ENCODE measurements around the gene BAIAP2L2. TPM values are rescaled to one million over a fixed set of nuclear protein-coding genes. Genes with fewer than 3 reads are reported as not detected.

BAIAP2L2 gene
- total and polyA plus RNA-seq, 2 donors (not counting 3 experiments of a cell fraction or from before 2014, with no cell fraction given): 0.20 to 0.35 TPM

DNA sequence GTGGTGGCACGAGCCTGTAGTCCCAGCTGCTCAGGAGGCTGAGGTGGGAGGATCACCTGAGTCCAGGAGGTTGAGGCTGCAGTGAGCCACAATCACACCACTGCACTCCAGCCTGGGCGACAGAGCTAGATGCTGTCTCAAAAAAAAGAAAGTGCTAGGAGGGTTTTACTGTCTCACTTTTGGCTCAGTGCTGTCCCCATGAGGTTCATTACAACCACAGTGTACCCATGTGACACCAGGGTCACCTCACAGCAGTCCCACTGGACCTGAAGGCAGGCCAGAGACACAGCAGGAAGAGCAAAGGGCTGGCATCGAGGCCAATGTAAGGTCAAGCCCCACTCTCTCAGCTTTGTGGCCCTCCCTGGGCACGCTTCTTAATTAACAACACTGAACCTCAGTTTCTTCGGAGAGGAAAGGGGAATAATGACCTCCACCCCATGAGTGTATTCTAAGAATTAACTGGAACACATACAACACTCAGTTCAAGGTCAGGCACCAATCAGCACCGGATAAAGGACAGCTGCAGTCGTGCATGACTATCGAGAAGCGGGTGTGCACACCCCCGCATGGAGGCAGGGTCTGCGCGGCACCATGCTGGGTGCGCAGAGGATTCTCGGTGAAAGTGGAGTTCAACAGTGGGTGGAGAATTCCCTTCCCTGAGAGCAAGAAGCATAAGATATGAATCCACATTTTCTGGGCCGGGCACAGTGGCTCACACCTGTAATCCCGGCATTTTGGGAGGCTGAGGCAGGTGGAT, 30.9 kb upstream of the BAIAP2L2 start:
- ChIA-PET CTCF (interaction anchor here (1.2 to 1.5 kb wide), 2 partner anchors 27 to 90 kb away, joined by 3 to 7 read pairs; no protein-coding TSS in a partner anchor), POLR2A (no interaction called here)
- Histone ChIP-seq H3K9me1 (replicated peaks; ENCODE audit: control insufficient read depth, extremely low read depth, insufficient read depth, low read length) (no peaks in the 10 kb centered on the region), H3K4me3 (replicated peaks in 1 of 3; ENCODE audit: insufficient read depth in 1 of 3, low read depth in 1 of 3, low read length in 3 of 3) (no peak overlapping the region), H3K4me1 (ENCODE audit: control insufficient read depth, extremely low read depth, insufficient read depth, low read length) (peaks cover 4% of the 10 kb centered on the region), H3K27me3 (ENCODE audit: control insufficient read depth in 2 of 2, insufficient read depth in 2 of 2, low read length in 2 of 2) (no peaks in the 10 kb centered on the region), H3K27ac (ENCODE audit: insufficient read depth, low read depth, low read length) (no peak overlapping the region), H3K36me3 (ENCODE audit: control insufficient read depth in 2 of 2, extremely low read depth in 1 of 2, insufficient read depth in 2 of 2, low read length in 2 of 2) (no peaks in the 10 kb centered on the region), H3K79me2 (ENCODE audit: control insufficient read depth, insufficient read depth, low read length) (no peaks in the 10 kb centered on the region), H4K20me1 (replicated peaks; ENCODE audit: control insufficient read depth, extremely low read depth, insufficient read depth, low read length) (no peaks in the 10 kb centered on the region), H2AFZ (ENCODE audit: low read depth, low read length) (no peak overlapping the region), H3K9me3 (replicated peaks; ENCODE audit: control insufficient read depth, insufficient read depth, low read length) (no peaks in the 10 kb centered on the region), H3K9ac (replicated peaks; ENCODE audit: extremely low read depth, insufficient read depth, low read length) (no peak overlapping the region), H3K4me2 (ENCODE audit: insufficient read depth, low read length) (no peak overlapping the region)
- DNase-seq (ENCODE audit: low read depth, low spot score) (no peak), FAIRE-seq (no peak)
- intact Hi-C loops (cut with micrococcal nuclease) (no loop called here), dilution Hi-C loops (cut with MboI; ENCODE audit: extremely low pct_ligation_motif_present, low sequenced_read_pairs) (no loop called here)
- no TSS peak for BruUV-seq (replicated peaks)
- TF ChIP-seq POLR2AphosphoS5 (IDR thresholded peaks at IDR 0.05; ENCODE audit: insufficient read depth, low read depth, low read length) (no peak), MYC (IDR thresholded peaks at IDR 0.05; ENCODE audit: low read depth, low read length) (no peak), FOS (IDR thresholded peaks at IDR 0.05; ENCODE audit: borderline replicate concordance, insufficient read depth, low read length) (no peak), GATA2 (IDR thresholded peaks at IDR 0.05; ENCODE audit: insufficient read depth, insufficient read length, low read depth, low read length) (no peak), EZH2 (IDR thresholded peaks at IDR 0.05; ENCODE audit: borderline replicate concordance, low read depth, low read length, severe bottlenecking) (no peak), JUN (IDR thresholded peaks at IDR 0.05; ENCODE audit: borderline replicate concordance, insufficient read depth, insufficient read length, low read depth) (no peak), POLR2A (IDR thresholded peaks at IDR 0.05; ENCODE audit: low read depth, low read length) (no peak)
- TF ChIP-seq, protein P1, sequence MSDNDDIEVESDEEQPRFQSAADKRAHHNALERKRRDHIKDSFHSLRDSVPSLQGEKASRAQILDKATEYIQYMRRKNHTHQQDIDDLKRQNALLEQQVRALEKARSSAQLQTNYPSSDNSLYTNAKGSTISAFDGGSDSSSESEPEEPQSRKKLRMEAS (IDR thresholded peaks at IDR 0.05; ENCODE audit: insufficient read depth, insufficient read length): no peak
- TF ChIP-seq, protein P2, sequence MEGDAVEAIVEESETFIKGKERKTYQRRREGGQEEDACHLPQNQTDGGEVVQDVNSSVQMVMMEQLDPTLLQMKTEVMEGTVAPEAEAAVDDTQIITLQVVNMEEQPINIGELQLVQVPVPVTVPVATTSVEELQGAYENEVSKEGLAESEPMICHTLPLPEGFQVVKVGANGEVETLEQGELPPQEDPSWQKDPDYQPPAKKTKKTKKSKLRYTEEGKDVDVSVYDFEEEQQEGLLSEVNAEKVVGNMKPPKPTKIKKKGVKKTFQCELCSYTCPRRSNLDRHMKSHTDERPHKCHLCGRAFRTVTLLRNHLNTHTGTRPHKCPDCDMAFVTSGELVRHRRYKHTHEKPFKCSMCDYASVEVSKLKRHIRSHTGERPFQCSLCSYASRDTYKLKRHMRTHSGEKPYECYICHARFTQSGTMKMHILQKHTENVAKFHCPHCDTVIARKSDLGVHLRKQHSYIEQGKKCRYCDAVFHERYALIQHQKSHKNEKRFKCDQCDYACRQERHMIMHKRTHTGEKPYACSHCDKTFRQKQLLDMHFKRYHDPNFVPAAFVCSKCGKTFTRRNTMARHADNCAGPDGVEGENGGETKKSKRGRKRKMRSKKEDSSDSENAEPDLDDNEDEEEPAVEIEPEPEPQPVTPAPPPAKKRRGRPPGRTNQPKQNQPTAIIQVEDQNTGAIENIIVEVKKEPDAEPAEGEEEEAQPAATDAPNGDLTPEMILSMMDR (IDR thresholded peaks at IDR 0.05; ENCODE audit: extremely low read depth in 1 of 2, insufficient read depth in 1 of 2, low read depth in 1 of 2, low read length in 2 of 2): no peak
